ENCODE data around the gene ZNF853.

GRCh38 chr7:6649241-6649961, 34.0 kb downstream of the ZNF853 start:
- no peak for TF ChIP-seq CTCF (conservative IDR thresholded peaks at IDR 0.05; ENCODE audit: low read depth, low read length)
- TF ChIP-seq EZH2 (IDR thresholded peaks at IDR 0.05; ENCODE audit: borderline replicate concordance, low read depth, low read length, poor library complexity, severe bottlenecking) = no peak
